Effector CD8-positive, alpha-beta T cell (primary cell): ENCODE data around the gene SLC26A6.

Source experiments
- DNase-seq: peaks from one replicate; lab custom pipeline; 2025; lab: John Stamatoyannopoulos, UW

Gene SLC26A6

GRCh38 chr3:48631516-48632448 is 3.5 kb downstream of the SLC26A6 start:
- DNase-seq, result no peak

- DNase-seq, result no peak
Observed at GRCh38 chr3:48630833-48631232, 4.4 kb downstream of the SLC26A6 start.

GRCh38 chr3:48630407-48630806 is 4.9 kb downstream of the SLC26A6 start:
- no peak for DNase-seq

- DNase-seq, result no peak
Observed at GRCh38 chr3:48629894-48630293, 5.4 kb downstream of the SLC26A6 start.

GRCh38 chr3:48628277-48629017 is 6.8 kb downstream of the SLC26A6 start:
- no peak for DNase-seq

GRCh38 chr3:48625600-48625999 is 9.7 kb downstream of the SLC26A6 start:
- DNase-seq, result no peak

- DNase-seq, result no peak
Observed at GRCh38 chr3:48624767-48625166, 10.5 kb downstream of the SLC26A6 start.

GRCh38 chr3:48623851-48624547 is 11.3 kb downstream of the SLC26A6 start:
- DNase-seq, result no peak

- no peak for DNase-seq
Observed at GRCh38 chr3:48621461-48621869, 13.8 kb downstream of the SLC26A6 start, which contains the start of gene TMEM89. TSS of gene TMEM89 (minus strand) at chr3:48621769. CDS start at chr3:48621756, 13 bp downstream.

- DNase-seq, result no peak
Observed at GRCh38 chr3:48619541-48620524, 15.4 kb downstream of the SLC26A6 start.

GRCh38 chr3:48617559-48617958 is 17.7 kb downstream of the SLC26A6 start:
- no peak for DNase-seq

GRCh38 chr3:48614044-48614443 is 21.2 kb downstream of the SLC26A6 start:
- no peak for DNase-seq

- DNase-seq, result no peak
Observed at GRCh38 chr3:48612309-48612708, 23.0 kb downstream of the SLC26A6 start.

- peak; percentile 86 for DNase-seq
Observed at GRCh38 chr3:48609088-48610005, 25.9 kb downstream of the SLC26A6 start, which contains the start of gene UQCRC1. TSS of gene UQCRC1 (minus strand) at chr3:48609646. CDS start at chr3:48609620, 26 bp downstream.

- DNase-seq, result no peak
Observed at GRCh38 chr3:48607519-48607918, 27.7 kb downstream of the SLC26A6 start.

- DNase-seq, result no peak
Observed at GRCh38 chr3:48601622-48601994, 33.7 kb downstream of the SLC26A6 start.

- DNase-seq, result no peak
Observed at GRCh38 chr3:48600711-48601621, 34.3 kb downstream of the SLC26A6 start.

- no peak for DNase-seq
Observed at GRCh38 chr3:48599509-48600285, 35.6 kb downstream of the SLC26A6 start.
